Choroid plexus epithelial cell (primary cell): Measurements from ENCODE around the gene H3-3A.

Experiments
- DNase-seq: peaks from one replicate; pipeline ENCODE4 v3.0.0-alpha.2; 2010; ENCODE audit warnings: low read depth
- H3K4me3 ChIP-seq: 2 replicates; pipeline ENCODE4 v1.5.1; 2011; ENCODE audit warnings: low read depth, mild to moderate bottlenecking, control low read depth, low read length, moderate library complexity
- TF ChIP-seq, protein P1 (sequence below): conservative IDR thresholded peaks from 2 replicates; pipeline ENCODE4 v1.5.1; 2011; ENCODE audit warnings: low read depth, mild to moderate bottlenecking, control low read depth, inconsistent platforms, low read length, moderate library complexity

H3-3A gene

DNA sequence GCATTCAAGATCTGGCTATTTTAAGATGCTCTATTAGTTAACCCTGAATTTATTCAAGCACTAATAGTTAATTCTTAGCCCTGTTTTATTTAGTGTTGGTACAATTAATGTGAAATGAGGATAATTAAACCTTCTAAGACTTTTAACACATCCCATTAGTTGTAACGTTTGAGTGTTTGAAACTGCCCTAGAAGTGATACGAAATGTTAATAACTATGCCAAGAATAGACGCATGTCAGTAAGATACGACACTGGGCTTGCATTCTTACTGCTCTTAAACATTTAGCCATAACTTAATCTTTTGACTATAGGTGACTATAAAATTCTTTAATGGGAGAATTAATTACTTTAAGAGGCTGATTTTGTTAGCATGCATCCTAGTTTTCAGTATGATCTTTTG, 9.8 kb downstream of the H3-3A start:
- DNase-seq = no peak
- no peak overlapping the region for H3K4me3 ChIP-seq
- TF ChIP-seq, protein P1, sequence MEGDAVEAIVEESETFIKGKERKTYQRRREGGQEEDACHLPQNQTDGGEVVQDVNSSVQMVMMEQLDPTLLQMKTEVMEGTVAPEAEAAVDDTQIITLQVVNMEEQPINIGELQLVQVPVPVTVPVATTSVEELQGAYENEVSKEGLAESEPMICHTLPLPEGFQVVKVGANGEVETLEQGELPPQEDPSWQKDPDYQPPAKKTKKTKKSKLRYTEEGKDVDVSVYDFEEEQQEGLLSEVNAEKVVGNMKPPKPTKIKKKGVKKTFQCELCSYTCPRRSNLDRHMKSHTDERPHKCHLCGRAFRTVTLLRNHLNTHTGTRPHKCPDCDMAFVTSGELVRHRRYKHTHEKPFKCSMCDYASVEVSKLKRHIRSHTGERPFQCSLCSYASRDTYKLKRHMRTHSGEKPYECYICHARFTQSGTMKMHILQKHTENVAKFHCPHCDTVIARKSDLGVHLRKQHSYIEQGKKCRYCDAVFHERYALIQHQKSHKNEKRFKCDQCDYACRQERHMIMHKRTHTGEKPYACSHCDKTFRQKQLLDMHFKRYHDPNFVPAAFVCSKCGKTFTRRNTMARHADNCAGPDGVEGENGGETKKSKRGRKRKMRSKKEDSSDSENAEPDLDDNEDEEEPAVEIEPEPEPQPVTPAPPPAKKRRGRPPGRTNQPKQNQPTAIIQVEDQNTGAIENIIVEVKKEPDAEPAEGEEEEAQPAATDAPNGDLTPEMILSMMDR = no peak

DNA sequence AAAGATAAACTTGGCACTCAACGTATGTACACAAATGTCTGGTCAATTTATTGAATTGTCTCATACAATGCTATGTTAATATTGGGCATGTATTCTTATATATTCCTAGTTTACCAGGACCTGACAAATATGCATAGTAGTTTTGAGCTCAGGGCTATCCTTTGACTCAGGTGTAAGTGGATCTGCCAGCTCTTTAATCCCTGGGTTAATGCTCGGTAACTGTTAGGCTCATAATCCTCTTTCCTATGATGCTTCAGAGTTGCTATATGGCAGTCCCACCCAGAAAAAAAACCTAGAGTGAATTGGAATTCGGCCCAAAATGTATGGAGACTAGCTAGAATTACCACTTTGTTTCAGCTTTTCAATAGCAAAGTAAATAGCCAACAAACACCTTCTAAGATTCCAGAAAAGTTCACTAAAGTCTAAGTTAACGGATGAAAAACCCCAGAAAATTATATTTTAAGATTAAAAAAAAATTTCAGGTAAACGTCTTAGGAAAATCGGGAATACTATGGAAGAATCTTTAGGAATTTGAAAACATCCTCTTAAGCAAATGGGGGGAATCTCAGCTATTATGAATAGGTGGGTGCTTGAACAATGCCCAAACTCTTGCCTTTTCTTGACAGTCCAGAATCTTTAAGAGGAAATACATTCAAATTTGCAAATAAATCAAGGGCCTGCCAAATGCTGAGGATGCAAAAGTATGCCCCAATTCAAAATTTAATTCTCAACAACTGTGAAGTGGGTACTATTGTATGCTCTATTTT, 10.9 kb downstream of the H3-3A start:
- no peak overlapping the region for H3K4me3 ChIP-seq
- TF ChIP-seq, protein P1 = no peak
- DNase-seq = no peak

DNA sequence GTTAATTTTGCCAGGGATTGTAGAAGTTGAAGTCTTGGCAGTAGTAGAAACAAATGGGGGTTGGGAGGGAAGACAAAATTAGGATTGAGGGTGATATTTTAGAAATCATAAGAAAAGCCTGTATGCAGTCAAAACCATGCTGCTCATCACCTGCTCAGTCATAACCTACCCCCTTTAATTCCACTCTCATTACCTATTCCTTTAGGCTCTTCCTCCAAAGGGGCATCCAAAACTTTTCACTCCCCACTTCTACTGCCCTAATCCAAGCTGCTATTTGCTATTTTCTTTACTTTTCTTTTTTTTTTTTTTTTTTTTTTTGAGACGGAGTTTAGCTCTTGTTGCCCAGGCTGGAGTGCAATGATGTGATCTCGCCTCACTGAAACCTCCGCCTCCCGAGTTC, 11.5 kb downstream of the H3-3A start:
- no peak for DNase-seq
- TF ChIP-seq, protein P1 = no peak
- H3K4me3 ChIP-seq = no peak overlapping the region

DNA sequence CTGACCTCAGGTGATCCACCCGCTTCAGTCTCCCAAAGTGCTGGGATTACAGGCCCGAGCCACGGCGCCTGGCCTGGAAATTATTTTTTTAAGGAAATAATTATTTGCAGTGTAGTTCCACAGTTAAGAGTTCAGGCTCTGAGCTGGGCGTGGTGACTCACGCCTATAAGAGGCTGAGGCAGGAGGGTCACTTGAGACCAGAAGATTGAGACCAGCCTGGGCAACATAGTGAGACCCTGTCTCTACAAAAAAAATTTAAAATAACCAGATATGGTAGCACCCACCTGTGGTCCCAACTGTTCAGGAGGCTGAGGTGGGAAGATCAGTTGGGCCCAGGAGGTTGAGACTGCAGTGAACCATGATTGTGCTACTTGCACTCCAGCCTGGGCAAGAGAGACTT, 13.9 kb downstream of the H3-3A start:
- TF ChIP-seq, protein P1 = no peak
- no peak for DNase-seq

DNA sequence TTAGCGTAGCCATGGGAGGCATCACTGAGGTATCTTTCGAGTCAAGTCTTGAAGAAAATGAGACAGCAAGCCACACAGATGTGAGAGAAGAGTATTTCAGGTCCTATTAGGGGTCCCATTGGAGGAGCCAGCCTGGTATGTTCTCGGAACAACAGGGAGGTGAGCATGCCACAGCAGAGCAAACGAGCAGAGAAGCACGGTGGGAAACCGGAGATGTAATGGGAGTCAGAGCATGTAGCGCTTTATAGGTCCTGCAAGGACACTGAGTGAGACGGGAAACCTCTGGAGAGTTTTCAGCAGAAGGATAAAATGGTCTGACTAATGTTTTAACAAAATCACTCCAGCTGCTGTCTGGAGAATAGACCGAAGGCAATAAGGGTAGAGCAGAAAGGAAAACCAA, 15.9 kb downstream of the H3-3A start:
- DNase-seq = no peak
- TF ChIP-seq, protein P1 = no peak

More for the DNA sequence above, 13.9 kb downstream of the H3-3A start:
- no peak overlapping the region for H3K4me3 ChIP-seq

DNA sequence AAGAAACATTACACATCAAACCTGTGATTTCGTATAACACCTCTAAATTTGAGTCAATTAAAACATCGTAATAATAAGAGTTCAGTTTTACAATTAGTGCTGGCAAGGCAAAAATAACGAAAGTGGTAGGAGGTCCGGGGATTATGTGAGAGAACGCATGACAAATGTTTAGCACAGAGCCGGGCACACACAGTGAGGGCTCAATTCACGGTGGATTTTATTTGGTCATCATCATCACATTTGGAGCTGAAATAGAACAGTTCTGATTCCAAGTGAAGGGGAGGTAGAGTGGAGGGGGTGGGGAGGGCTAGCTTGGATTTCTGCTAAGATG, 20.0 kb downstream of the H3-3A start:
- no peak for DNase-seq
- H3K4me3 ChIP-seq = peak overlapping the region; percentile 54
- TF ChIP-seq, protein P1 = no peak

More for the DNA sequence above, 15.9 kb downstream of the H3-3A start:
- H3K4me3 ChIP-seq = no peak overlapping the region

DNA sequence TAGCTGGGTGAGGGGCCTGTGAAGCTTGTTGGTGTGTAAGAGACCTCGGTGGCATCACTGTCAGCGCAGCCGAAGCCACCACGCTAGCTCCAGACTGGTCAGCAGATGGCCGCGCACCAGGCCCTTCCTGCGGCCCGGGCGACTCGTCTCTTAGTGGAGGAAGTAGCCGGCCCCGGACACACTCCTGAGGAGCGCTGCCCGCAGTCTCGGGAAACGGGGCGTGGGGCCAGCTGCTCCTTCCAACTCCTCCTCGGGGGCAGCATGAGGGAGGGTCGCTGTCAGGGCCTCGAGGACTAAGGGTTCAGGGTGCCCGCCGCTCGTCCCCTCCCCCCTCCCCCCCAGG, 20.4 kb downstream of the H3-3A start:
- H3K4me3 ChIP-seq = peak overlapping the region; percentile 54
- TF ChIP-seq, protein P1 = no peak
- DNase-seq = peak; percentile 44
